GM21526 (cell line): Measurements from ENCODE around the gene OR5AU1.

Source experiments
- ATAC-seq: cut with Tn5 transposase; IDR thresholded peaks from one replicate; pipeline ENCODE4 v1.9.1; 2021; ENCODE audit warnings: moderate library complexity; ENCODE audit not compliant: unreplicated experiment, low FRiP score

Gene OR5AU1

DNA sequence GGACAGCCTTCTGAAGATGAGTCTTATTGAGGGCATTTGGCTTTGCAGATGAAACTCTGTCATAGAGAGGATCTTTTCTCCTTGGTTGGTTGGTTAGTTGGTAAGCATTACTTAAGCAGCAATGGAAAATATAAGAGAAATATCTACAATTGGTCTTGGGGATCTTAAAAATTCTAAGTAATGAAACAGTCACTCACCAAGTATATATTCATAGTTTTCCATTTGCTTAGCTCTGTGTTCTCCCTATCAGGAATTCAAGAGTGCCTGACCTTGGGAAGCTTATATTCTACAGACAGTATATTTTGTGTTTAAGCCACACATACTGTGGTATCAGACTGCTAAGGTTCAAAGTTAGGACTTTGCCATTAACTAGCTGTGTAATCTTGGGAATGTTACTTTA, at the start of gene OR5AU1:
OR5AU1 (minus strand) TSS at position 101 of the 400 bp plus-strand sequence. CDS start 191 bp downstream, outside the sequence.
- no peak for ATAC-seq

GRCh38 chr14:21205026-21205677, 49.3 kb upstream of the OR5AU1 start:
- ATAC-seq: no peak

GRCh38 chr14:21204167-21205025, 48.5 kb upstream of the OR5AU1 start:
- ATAC-seq: no peak

DNA sequence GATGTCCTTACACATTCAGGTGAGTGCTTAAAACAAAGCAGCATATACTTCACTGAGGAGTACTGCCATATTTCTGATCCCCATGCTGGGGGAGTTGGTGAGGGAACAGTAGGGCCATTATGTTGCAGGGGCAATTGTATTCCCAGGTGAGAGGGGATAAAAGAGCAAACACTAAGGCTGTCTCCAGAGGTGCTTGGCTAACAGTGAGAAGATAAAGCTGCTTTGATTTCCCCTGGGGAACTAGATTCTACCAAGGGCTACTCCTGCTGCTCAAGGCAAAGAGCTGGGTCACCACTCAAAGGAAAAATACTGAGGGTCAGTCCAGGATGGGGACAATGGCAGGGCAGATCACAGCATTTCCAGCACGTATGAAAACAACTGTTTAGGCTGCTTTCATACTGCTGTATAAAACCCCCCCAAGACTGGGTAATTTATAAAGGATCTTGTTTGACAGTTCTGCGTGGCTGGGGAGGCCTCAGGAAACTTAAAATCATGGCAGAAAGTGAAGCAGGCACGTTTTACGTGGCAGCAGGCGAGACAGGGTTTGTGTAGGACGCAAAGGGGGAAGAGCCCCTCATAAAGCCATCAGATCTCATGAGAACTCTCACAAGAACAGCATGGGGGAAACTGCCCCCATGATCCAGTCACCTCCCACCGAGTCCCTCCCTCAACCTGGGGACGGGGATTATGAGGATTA, 47.8 kb upstream of the OR5AU1 start:
- ATAC-seq: no peak

DNA sequence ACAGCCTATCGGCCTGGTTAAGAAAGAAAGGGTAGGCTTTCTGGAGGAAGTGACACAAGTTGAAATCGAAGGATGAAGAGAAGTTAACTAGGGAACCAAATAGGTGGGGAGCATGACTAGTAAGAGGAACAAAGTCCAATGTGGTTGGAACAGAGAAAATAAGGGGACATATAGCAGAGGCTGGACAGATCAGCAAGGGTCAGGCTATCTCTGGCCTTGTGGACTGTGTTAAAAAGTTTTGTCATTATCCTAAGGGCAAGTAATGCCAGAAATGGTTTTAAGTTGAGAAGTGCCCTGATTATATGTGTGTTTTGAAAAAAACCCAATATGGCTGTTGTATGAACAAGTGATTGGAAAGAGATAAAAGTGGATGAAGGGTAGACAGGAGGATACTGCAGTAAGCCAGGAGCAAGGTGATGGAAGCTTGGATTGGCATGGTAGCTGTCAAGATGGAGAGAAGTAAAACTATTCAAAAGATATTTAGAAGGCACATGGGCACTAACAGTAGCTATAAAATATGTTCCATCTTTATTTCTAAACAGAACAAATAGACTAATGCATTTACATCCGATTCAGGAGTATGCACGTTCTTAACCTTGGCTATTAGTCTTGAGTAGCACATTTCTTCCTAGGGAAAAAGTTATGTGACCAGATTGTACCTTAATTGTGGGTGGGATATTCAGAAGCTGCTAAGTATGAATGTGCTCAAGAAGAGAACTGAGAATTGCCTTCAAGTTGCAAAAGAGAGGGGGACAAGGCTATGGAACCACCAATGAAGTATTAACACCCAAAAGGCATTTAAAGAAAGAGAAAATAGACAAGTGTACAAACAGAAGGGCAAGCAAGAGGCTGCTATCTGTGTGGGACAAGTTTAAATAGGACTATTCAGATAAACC, 46.8 kb upstream of the OR5AU1 start:
- no peak for ATAC-seq

DNA sequence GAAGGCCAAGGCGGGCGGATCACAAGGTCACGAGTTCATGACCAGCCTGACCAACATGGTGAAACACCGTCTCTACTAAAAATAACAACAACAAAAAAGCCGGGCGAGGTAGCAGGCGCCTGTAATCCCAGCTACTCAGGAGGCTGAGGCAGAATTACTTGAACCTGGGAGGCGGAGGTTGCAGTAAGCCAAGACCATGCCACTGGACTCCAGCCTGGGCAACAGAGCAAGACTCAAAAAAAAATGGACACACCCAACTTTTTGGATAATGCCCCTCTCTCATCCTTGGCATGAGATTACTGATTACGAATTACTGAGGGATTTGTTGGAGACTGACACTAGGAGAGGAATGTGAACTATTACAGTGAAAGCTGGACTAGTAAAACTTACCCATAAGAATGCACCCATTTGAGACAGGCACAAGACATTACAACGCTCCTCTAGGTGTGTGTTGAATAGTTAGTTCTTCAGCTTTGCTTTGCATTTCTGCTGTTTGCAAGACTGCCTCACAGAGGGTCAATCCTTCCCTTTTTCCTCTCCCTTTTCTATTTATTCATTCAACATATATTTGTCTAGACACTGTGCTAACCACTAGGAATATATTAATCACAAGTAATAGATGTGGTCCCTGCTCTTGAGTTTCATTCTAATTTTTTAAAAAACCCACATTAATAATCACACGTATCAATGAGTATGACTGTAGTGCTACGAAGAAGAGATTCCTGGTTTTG, 46.0 kb upstream of the OR5AU1 start:
- no peak for ATAC-seq

- no peak for ATAC-seq
Measured at GRCh38 chr14:21200752-21201461, 45.0 kb upstream of the OR5AU1 start.

GRCh38 chr14:21199611-21200560, 44.0 kb upstream of the OR5AU1 start:
- no peak for ATAC-seq

GRCh38 chr14:21197418-21198205, 41.7 kb upstream of the OR5AU1 start:
- no peak for ATAC-seq

GRCh38 chr14:21194597-21194996, 38.7 kb upstream of the OR5AU1 start:
- ATAC-seq: no peak

- ATAC-seq: no peak
Measured at GRCh38 chr14:21192875-21193535, 37.1 kb upstream of the OR5AU1 start.

DNA sequence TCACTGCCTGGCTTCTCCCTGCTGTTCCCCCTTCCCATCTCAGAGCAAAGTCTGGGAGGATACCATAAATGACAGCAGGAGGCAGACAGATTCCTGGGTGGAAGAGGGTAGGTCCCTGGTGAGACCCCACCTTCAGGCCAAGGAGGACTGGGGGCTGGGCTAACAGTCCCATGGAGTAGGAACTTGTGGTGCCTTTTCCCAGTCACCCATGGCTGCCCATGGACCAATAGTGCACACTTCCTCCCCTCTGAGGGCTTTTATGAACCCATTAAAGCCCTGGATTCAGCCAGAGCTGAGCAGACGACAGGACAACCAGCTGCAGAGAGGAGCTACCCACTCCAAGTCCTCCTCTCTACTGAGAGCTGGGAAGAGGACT, 36.6 kb upstream of the OR5AU1 start:
- ATAC-seq: no peak

DNA sequence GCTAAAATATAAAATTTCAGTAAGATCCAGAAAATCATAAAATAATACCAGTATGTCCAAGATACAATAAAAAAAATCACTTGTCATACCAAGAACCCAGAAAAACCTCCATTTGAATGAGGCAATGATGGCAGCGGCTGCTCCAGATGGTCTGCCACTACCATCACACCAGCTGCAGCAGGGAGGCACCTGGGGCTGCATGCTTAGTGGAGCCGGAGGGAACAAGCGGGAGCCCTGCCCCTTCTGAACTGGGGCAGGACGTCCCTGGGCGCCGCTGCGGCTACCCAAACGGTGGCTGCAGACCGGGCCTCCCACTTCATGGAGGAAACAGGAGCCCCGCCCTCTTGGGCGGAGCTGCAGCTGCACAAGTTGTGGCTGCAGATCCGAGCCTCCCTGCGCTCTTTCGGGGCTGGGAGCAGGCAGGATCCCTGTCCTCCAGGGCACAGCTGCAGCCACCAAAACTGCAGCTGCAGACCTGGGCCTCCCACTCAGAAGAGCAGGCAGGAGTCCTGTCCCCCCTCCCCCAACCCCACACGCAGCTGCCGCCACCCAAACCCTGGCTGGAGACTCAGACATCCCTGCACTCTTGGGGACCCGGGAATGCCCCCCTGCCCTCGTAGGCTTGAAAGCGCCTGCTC, 36.1 kb upstream of the OR5AU1 start:
- peak; percentile 78 for ATAC-seq

- ATAC-seq: no peak
Measured at GRCh38 chr14:21191261-21191808, 35.5 kb upstream of the OR5AU1 start.

DNA sequence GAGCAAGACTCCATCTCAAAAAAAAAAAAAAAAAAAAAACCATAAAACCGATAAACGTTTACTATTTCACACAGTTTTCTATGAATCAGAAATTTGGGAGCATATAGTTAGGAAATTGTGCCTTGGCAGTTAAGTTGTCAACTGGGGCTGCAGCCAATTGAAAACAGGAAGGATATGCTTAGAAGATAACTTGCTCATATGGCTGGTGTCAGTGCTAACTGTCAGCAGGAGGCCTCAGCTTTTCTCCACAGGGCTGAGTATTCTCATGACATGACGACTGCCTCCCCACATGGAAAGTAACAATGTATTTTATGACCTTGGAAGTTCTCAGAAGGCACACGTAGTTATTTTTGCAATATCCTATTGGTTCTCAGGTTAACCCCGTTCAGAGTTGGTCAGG, 29.6 kb upstream of the OR5AU1 start:
- no peak for ATAC-seq

DNA sequence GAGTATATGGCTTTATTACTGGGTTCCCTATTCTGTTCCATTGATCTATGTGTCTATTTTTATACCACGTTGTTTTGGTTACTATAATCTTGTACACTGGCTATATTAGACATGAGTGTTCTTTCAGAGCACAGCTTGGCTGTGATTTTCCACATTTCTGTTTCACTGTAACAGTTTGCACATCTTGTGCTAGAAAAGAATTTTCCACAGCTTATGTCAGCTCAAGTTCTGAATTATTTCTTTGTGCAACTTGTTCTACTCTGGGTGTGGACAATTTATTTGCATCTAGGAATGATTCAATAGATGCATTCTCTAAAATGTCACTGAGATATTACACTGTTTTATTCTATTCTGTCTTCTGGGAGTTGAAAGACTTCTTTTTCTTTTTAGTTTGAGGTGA, 28.4 kb upstream of the OR5AU1 start:
- no peak for ATAC-seq
